ENCODE measurements around the gene PEX13. TPM values are rescaled to one million over a fixed set of nuclear protein-coding genes. Genes with fewer than 3 reads are reported as not detected.

Gene PEX13
- total RNA-seq, 1 donor: 42.3 TPM

GRCh38 chr2:61065714-61066709 is 48.5 kb downstream of the PEX13 start, which contains the start of gene SANBR:
TSS of gene SANBR (plus strand) at chr2:61065871. CDS start at chr2:61070351, 4,480 bp downstream.
- peak; percentile 79 for DNase-seq (ENCODE audit: low read depth)

GRCh38 chr2:61074100-61074499 is 56.6 kb downstream of the PEX13 start:
- no peak for DNase-seq (ENCODE audit: low read depth)
- no peak for TF ChIP-seq CTCF (IDR thresholded peaks at IDR 0.05; ENCODE audit: insufficient read depth, low read depth, low read length)
- no peak overlapping the region for H3K4me3 ChIP-seq (ENCODE audit: low read depth, low read length)

More at GRCh38 chr2:61065714-61066709, 48.5 kb downstream of the PEX13 start, which contains the start of gene SANBR:
- no peak for TF ChIP-seq CTCF (IDR thresholded peaks at IDR 0.05; ENCODE audit: insufficient read depth, low read depth, low read length)
- peak within 1 kb of the TSS; percentile 76 for H3K4me3 ChIP-seq (ENCODE audit: low read depth, low read length)

- no peak for DNase-seq (ENCODE audit: low read depth)
- no peak for TF ChIP-seq CTCF (IDR thresholded peaks at IDR 0.05; ENCODE audit: insufficient read depth, low read depth, low read length)
- H3K4me3 ChIP-seq (ENCODE audit: low read depth, low read length): no peak overlapping the region
Measured at GRCh38 chr2:61085883-61086282, 68.4 kb downstream of the PEX13 start.

- TF ChIP-seq CTCF (IDR thresholded peaks at IDR 0.05; ENCODE audit: insufficient read depth, low read depth, low read length): no peak
- DNase-seq (ENCODE audit: low read depth): no peak
- H3K4me3 ChIP-seq (ENCODE audit: low read depth, low read length): no peak overlapping the region
Measured at GRCh38 chr2:61089797-61090196, 72.3 kb downstream of the PEX13 start.

- no peak overlapping the region for H3K4me3 ChIP-seq (ENCODE audit: low read depth, low read length)
- DNase-seq (ENCODE audit: low read depth): peak; percentile 5
Measured at GRCh38 chr2:61090386-61090921, 72.9 kb downstream of the PEX13 start.

GRCh38 chr2:61091485-61091884 is 74.0 kb downstream of the PEX13 start:
- TF ChIP-seq CTCF (IDR thresholded peaks at IDR 0.05; ENCODE audit: insufficient read depth, low read depth, low read length): no peak
- no peak for DNase-seq (ENCODE audit: low read depth)
- no peak overlapping the region for H3K4me3 ChIP-seq (ENCODE audit: low read depth, low read length)

More at GRCh38 chr2:61090386-61090921, 72.9 kb downstream of the PEX13 start:
- TF ChIP-seq CTCF (IDR thresholded peaks at IDR 0.05; ENCODE audit: insufficient read depth, low read depth, low read length): no peak

Measured in fibroblast of villous mesenchyme (primary cell).